Effector CD8-positive, alpha-beta T cell (primary cell): ENCODE measurements around the gene RALGPS1.

Experiments used
- DNase-seq: peaks from one replicate; lab custom pipeline; 2025; lab: John Stamatoyannopoulos, UW

Gene RALGPS1

DNA sequence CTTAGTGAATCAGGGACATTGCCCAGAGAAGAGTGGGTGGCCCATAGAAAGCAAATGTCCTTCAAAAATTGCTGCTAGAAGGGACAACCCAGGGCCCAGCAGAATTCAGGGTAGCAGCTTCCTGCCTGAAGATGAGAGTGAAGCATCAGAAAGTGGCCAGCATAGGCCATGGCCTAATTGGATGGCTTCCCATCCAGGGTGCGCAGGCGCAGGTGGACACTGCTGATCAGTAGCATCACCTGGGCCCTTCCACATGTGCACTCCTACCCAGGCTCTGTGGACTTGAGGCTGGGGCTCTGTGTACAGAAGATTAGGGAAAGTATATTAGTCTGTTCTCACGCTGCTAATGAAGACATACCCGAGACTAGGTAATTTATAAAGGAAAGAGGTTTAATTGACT is 291.4 kb downstream of the RALGPS1 start:
- no peak for DNase-seq

DNA sequence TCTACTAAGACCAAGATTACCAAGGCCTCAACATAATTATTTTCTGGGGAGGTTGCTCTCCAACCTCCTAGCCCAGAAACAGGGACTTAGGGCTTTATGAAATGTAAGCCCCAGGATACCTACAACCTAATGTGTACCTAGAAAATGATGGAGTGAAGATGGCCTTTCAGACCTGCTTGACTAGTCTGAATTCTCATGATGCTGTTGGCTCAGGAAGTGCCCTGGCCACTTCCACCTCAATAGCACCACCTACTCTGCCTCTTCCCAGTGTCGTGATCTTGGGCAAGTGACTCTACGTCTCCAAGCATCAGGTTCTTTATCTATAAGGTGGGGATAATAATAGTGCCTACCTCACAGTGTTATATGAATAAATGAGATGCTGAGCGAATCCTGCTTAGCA is 292.1 kb downstream of the RALGPS1 start:
- no peak for DNase-seq

DNA sequence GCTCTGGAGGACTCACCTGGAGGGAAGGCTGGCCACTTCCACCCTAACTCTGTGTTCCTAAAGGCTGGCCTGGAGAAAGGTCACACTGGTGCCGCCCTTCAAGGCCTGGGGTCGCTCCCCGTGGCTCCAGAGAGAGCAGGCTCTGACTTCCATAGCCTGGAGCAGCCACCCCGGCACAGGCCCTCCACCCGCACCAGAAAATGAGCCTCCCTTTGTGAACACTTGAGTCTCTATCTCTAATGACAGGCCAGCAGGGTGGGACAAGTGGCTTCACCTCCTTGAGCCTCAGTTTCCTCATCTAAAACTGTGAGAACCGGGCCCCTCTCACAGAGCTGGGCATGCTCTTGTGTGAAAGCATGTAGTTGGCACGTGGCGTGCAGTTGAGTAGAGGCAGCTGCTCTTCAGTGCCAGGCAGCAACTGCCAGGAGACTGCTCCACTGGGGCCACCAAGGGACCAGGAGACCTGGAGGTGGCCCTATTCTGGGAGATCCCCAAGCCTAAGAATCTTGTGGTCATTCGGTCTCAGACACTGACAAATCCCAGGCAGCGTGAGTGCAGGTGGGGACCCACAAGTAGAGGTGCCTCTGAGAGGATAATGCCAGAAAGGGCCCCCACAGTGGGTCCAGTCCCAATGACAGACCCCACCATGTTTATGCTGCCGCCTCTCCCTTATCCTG is 293.3 kb downstream of the RALGPS1 start:
- no peak for DNase-seq

DNA sequence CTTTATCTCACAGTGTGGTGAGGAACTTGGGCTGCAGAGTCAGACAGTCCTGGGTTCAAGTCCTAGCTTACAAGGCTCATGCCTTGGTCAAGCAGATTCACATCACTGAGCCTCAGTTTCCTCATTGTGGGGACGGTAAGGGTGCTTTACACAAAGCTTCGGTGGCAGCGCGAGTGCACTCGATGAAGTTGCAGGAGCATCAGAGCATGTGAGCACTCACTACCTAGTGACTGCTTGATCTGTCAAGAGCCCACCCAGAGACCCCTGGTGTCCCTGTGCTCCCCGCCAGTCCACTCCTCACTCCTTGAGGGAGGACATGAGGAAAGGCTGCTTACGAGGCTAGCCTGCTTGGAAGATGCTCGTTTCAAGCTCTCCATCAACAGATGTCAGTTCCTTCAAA is 293.8 kb downstream of the RALGPS1 start:
- DNase-seq: no peak

DNA sequence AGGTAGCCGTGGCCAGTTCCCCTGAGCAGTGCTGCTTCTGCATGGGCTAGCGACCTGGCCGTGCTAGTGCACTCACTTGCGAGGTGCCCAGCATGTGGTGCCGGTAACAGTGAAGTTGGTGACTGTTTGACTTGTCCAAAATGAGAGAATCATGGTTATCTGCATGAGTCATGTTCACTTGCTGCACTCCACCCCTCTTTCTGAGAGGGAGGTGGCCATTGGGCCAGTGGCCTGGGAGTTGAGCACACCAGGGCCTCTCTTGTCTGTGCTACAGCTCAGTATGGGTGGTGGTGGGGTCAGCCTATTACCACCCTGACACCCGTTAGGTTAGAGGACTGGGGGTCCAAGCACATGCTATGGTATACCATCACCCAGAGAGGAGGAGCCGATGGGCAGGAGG is 294.6 kb downstream of the RALGPS1 start:
- DNase-seq: no peak

DNA sequence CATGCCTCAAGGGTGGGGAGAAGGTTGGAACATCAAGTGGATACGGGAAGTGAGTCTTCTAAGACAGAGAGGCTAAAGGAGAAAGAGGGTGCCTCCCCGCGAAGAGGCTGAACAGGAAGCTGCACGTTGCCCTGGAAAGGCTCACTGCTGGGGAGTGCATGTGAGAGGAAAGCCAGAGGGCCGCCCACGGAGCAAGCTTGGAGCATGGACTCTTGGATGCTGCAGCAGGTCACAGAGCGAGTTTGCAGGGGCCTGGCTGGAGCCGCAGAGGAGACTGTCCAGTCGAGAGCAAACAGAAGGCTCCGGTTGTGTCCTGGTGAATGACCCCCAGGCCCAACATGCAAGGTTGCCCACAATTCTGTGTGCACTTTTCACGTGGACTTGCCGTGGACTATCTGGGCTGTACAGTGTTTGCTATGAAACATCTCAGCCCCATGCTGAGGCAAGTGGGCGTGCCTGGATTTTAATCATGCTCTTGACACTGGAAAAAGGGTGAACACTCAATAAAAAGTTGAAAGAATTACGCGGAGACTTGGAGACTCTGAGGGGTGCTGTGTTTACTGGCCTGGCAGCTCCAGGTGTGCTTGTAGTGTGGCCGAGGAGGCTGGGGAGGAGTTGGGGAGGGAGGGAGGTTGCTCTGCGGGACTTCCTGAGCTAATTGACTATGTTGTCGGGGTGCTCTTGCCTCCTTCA is 295.5 kb downstream of the RALGPS1 start:
- DNase-seq: no peak

DNA sequence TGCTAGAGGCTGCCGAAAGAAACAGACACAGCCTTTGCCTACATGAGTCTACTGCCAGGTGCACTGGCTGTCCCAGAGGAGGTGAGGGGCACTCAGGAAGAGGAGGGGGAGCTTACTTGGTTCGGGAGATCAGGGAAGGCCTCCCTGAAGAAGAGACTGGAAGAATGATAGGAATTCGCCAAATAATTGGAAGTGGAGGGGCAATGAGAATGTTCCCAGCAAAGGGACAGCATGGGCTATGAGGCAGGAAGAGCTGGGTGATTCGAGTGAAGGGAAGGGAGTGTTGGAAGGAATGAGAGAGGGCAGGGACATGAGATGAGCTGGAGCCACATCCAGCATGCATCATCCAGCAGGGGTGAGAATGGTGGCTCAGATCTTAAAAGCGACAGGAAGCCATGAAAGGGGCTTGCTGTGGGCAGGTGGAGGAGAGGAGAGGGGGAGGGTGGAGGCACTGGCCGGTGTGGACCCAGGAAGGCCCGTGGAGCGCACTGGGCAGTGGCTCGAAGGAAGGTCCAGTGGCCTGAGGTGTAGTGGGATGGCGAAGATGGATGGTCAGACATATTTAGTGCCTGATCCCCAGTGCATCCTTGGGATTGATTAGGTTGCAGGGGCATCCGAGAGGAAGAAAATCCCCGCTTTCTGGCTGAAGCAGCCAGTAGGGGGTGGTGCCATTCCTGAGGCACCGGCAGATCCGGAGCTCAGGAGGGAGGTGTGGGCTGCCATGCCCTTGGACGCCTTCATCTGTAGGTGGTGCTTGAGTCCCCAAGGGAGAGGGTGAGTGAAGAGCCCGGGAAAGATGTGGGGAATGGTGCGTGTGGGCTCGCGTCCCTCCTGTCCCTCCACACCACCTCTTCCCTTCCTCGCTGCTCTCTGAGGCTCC is 296.5 kb downstream of the RALGPS1 start:
- DNase-seq: no peak

DNA sequence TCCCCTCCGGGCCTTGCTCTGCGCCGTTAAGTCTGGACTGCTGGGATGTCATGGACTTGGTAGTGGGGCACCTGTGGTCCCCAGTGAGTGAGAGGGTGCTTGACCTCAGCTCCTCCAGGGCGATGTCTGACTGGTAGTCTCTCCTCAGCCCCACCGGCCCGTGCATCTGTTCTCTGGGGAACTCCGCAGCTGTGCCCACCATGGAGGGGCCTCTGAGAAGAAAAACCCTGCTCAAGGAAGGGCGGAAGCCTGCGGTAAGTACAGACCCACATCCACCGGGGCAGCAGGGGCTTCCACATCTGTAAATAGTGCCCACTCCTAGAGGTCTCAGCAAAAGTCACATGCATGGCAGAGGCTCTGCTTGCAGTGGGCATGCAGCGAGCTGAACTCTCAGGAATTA is 297.4 kb downstream of the RALGPS1 start:
- no peak for DNase-seq

DNA sequence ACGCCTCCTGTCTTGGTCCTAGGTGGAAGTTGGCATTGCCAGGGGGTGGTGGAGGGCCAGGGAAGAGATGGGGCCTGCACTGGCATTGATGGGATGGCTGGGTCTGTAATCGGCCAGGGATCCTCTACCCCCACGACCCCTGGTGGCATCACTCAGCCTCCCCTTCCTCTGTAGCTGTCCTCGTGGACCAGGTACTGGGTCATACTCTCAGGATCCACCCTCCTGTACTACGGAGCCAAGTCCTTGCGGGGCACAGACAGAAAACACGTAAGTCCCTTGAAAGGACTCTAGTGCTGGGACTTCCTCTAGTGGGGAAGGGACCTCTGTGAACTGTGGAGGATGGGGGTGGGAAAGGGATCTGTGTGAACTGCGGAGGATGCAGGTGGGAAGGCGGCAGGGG is 297.9 kb downstream of the RALGPS1 start:
- DNase-seq: no peak

DNA sequence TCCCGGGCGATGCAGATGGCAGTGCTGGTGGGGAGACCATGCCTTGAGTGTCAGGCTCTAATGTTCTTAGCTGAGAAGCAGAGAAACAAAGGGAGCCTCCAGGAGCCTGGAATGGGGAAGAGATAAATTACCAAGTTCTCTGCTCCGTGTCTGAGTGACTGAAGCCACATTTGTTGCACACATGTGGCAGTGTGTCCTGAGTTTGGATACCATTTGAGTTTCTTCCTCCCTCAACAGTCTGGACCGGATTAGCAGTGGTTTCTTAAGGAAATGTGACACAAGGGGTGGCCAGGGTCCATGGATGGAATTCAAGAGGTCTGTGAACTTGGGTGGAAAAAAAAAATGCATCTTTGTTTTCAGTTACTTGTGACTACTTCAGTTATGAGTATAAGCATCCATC is 299.3 kb downstream of the RALGPS1 start:
- DNase-seq: no peak

DNA sequence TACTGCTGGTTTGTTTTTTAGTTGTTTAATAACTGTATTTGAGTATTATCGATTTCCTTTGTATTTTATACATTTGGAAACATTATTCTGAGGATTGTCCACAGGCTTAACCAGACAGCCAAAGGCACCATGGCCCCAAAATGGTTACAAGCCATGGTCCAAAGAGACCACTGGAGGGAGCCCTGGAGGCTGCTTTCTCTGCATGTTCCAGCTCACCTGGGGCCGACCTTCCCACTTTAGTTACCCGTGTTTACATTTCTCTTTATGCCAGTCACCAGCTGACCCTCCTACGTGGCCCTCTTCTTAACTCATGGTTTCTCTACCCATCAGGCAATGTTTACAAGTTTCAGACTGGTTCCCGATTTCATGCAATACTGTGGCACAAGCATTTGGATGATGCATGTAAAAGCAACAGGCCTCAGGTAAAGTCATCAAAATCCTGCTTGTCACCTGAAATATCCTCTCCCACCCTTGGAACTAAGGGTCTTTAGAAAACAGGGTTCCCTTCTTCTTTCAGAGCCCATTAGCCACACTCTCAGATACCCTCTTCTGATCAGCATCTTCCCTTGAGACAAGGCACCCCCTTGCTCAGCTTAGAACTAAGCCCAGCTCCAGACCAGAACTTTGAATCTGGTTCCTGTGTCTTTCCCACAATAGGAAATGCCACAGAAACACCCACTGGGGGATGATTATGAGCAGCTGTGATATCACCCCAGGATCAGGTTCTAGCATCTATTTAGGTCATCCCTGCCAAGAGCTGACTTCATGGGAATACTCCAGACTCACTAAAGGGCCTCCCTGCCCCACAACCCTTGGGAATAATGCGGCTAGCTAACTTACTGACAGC is 300.1 kb downstream of the RALGPS1 start:
- peak; percentile 23 for DNase-seq

DNA sequence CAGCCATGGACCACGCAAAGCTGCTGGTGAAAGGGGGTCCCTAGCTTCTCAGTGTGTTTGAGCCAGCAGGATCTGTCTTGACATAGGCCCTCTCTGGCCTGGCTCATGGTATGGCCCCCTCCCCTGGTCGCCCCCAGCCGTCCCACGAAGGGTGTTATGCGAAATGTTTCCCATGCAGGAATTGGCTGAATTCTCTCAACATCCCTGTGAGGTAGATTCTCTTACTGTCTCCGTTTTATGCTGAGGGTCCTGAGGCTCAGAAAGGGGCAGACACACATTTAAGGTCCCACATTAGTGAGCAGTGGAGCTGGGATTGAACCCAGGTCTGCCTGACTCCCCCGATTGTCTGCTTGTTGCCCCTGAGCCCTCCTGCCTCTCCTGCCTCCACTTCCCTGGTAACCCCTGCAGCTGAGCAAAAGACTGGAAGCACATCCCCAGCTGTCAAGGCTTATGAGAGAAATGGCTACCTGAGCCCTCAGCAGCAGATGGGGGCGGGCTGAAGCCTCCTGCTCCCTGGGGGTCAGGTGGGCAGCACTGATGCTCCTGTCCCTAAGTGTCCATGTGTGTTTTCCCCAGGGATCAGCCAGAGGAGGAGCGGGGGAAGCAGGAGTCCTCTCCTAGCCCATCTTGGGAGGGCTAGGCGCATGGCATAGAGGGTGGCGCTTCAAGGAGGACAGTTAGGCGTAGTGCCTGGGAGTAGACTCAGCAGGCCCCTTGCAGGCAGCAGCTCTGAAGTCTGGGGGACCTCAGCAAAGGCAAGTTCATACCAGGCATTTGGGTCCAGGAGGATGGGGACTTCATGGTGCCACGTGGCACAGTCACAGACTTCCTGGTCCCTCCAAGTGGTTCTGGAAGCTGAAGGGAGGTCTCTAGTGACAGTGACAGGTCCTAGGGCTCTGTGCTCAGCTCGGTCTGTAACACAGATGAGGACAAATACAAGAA is 301.0 kb downstream of the RALGPS1 start:
- DNase-seq: no peak

DNA sequence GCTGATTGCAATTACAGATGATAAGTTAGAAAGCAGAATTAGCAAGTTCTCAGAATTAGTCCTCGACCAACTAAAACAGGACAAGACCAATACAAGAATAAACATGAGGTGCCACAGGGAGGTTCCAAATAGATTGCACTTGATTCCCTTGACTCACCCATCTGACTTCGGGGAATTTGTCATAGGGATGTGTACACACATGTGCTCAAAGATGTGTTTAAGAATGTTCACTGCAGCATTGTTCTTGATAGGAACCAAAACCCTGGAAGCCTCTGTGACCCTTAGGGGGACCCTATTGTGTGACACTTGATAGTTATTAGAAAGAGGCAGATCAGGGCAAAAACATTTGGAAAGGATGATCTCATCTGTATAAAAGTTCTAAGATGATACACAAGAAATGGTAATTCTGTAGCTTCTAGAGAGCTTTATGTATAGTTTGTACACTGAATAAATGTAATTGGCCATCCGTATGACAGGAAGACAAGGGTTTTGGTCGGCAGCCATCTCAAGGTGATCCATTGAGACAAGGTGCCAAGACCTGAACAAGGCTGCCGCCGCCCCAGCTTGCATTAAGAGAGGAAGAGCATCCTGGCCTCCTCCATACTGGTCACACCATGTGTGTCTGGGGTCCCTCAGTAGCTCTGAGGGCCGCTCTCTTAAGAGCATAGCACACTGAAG is 301.8 kb downstream of the RALGPS1 start:
- no peak for DNase-seq

DNA sequence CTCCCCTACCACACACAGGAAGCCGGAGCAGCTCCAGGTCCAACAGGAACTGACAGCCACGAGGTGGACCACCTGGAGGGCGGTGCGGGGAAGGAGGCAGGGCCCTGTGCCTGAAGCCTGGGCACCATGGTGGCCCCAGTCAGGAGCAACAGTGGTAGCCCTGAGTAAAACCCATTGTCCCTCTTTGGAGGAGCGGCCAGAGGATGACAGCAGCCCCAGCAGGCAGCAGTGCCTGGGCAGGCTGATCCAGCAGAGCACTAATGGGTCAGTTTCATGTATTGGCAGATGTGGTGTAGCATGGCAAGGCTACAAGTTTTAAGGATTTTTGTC is 302.3 kb downstream of the RALGPS1 start:
- no peak for DNase-seq

DNA sequence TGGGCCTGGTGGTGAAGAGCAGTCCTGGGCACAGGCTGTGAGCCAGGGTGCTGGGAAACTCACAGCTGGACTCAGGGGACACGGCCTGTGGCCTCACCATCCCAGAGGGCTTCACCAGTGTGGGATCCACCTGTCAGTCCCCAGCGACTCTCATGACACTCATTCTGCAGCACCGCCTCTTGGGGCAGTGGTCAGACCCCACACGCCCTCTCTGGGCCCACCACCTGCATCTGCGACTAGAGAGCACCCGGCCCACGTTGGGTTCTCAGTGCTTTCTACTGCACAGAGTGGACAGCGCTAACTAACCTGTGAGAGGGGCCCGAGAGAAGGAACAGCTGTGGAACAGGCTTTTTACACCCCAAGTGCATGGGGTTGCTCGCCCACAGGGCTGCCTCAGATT is 304.2 kb downstream of the RALGPS1 start:
- no peak for DNase-seq

DNA sequence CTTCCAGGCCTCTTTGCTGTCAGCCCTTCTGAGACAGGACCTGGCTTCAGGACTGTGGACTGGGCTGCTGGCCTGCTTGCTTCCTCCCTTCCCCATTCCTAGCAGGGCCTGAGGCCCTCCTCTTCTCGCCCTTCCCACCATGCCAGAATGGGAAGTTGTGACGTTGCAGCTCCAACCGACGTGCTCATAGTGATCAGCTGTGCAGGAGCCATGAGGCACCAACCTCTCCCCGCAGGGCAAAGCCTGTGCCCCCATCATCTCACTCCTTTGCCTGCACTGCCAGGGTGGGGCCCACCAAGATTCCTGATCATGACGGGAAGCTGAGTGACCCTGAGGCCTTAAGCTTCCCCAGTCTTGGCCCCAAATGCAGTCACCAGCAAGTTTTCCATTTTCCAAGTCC is 304.9 kb downstream of the RALGPS1 start:
- no peak for DNase-seq

DNA sequence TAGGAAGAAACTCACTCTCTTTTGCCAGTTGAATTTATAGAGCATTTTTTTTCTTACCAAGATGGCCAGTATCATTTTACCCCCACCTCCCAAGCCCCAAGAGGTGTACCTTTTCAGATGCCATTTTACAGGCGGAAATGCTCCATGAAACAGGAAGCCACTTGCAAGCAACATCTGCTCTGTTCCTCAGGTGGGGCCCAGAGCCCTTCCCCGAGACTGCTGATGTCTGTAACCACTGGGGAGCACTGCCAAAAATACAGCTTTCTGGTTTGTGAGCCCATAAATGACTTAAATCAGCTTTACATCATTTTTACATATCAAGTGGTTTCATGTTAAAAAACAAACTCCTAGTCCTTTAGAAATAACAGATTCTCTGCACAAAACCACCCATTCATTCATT is 307.1 kb downstream of the RALGPS1 start:
- no peak for DNase-seq

DNA sequence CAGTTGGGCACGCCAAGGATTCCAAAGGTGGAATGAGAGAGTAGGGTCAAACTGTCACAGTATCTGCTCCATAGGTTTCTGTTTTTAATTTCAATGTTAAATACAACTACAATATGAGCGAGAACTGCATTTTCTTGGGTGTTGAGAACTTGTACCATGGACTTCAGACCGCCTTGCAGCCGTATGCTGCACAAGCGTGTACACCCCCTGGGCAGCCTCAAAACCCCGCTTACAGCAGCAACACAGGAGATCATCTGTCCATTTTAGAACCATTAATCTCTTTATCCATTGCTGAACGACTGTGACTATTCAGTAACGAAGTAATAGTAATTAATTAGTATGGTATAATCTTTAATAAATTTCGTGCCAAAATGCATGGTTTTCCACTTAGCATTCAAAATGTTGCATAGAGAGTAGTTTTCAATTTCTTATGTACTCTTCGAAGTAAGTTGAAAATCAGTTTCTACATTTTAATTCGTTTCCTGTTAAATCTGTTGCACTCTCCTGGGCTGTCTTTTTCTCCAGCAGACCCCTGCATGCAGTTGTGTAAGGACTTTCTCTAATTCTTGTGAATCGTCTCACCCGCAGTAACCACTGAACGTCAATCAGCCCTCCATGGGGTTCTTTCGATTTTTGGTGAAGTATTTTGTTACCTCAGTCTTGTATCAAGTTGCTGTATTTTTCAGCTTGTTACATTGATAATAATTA is 308.0 kb downstream of the RALGPS1 start:
- no peak for DNase-seq

DNA sequence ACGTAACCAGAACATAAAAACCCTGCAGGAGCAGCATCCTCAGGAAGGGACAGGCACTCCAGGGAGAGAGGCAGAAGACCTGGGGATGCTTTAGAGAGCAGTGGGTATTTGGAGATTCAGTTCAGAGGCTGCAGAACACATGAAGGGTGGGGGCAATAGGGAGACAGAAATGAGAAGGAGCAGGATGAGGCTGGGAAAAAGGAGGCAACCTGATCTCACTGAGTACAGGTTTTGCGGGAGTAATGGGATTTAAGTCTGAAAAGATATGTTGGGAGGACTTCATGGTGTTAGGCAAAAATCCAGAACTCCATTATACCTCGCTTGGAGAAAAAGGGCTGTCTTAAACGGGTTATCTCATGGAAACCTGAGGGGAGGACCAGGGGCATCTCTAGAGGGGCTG is 308.7 kb downstream of the RALGPS1 start:
- no peak for DNase-seq

DNA sequence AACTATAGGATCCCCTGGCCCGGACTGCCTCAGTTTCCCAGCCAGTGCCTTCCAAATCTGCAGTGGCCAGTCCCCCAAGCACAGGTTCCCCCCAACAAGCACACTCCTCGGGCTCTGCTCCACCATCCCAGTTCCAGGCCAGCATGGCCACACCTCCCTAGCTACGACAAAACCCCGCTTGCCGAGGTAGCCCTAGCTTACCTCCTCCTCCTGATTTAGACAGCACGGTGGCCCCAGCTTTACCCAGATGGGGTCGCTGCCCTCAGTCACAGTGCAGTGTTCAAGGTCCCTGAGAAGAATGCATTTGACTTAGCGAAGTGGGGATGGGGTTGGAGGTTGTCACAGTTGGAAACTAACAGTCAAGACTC is 309.2 kb downstream of the RALGPS1 start:
- no peak for DNase-seq
